Panc1 (cell line): ENCODE data around the gene SERTAD1.

Experiments
- CTCF ChIP-seq: fragments of 450-650 bp; IDR thresholded peaks from 2 replicates; pipeline ENCODE4 v1.5.1; 2017; ENCODE audit warnings: mild to moderate bottlenecking
- POLR2AphosphoS5 ChIP-seq: IDR thresholded peaks from 2 replicates; pipeline ENCODE4 v1.6.1; 2012; ENCODE audit warnings: mild to moderate bottlenecking, low read depth, low read length, moderate library complexity

- no peak for TF ChIP-seq CTCF
- TF ChIP-seq POLR2AphosphoS5 = no peak
Measured at GRCh38 chr19:40450664-40451063, 24.9 kb upstream of the SERTAD1 start.
